HepG2 (cell line): ENCODE results near the gene PRR19. TPM values are rescaled to one million over a fixed set of nuclear protein-coding genes. Genes with fewer than 3 reads are reported as not detected.

Source experiments
- AGO1 ChIP-seq: fragments of 200-400 bp; formaldehyde crosslinking; IDR thresholded peaks from 2 replicates; pipeline ENCODE4 v1.6.1; 2017; ENCODE audit warnings: mild to moderate bottlenecking, low read depth, low read length, moderate library complexity; ENCODE audit not compliant: poor library complexity, severe bottlenecking
- CEBPB ChIP-seq: IDR thresholded peaks from 2 replicates; pipeline ENCODE4 v1.6.1; 2011; ENCODE audit warnings: low read depth, low read length, improper control_type of control experiment, borderline replicate concordance
- FOXK1 ChIP-seq: sonication (generic); formaldehyde crosslinking; IDR thresholded peaks from 2 replicates; pipeline ENCODE4 v1.4.0; 2020; ENCODE audit warnings: low read depth, missing genetic modification reagents, borderline replicate concordance
- GLI4 ChIP-seq: sonication (generic); formaldehyde crosslinking; IDR thresholded peaks from 2 replicates; pipeline ENCODE4 v1.5.1; 2020; ENCODE audit warnings: missing genetic modification reagents, mild to moderate bottlenecking, moderate library complexity, borderline replicate concordance
- HHEX ChIP-seq: IDR thresholded peaks from 2 replicates; pipeline ENCODE4 v1.6.1; 2016; ENCODE audit warnings: control low read depth
- HOXD1 ChIP-seq: sonication (generic); formaldehyde crosslinking; IDR thresholded peaks from 2 replicates; pipeline ENCODE4 v1.5.0; 2020; ENCODE audit warnings: missing genetic modification reagents
- KAT8 ChIP-seq: IDR thresholded peaks from 2 replicates; pipeline ENCODE4 v1.6.1; 2016; ENCODE audit warnings: missing genetic modification reagents, missing compliant biosample characterization
- SOX13 ChIP-seq, 3 experiments: fragments of 450-650 bp in 1 of 3; sonication (generic) in 1 of 3; formaldehyde crosslinking in 1 of 3; IDR thresholded peaks in 2 of 3; conservative IDR thresholded peaks in 1 of 3; 2 replicates each; pipeline versions ENCODE4 v1.5.0 to v1.6.1; 2016 to 2020; ENCODE audit warnings: antibody characterized with exemption in 1 of 3, mild to moderate bottlenecking in 1 of 3, missing compliant biosample characterization in 1 of 3, missing genetic modification reagents in 1 of 3, moderate library complexity in 1 of 3
- SP4 ChIP-seq: sonication (generic); formaldehyde crosslinking; IDR thresholded peaks from 2 replicates; pipeline ENCODE4 v1.8.1; 2023; ENCODE audit warnings: mild to moderate bottlenecking, missing genetic modification reagents
- SP5 ChIP-seq: IDR thresholded peaks from 2 replicates; pipeline ENCODE4 v1.6.1; 2016; ENCODE audit warnings: low read depth, borderline replicate concordance
- SRSF9 ChIP-seq: fragments of 200-400 bp; formaldehyde crosslinking; IDR thresholded peaks from 2 replicates; pipeline ENCODE4 v1.6.1; 2018; ENCODE audit warnings: borderline replicate concordance, mild to moderate bottlenecking, low read depth, low read length; ENCODE audit not compliant: insufficient read depth, poor library complexity, severe bottlenecking
- ZNF274 ChIP-seq: sonication (generic); formaldehyde crosslinking; IDR thresholded peaks from 2 replicates; pipeline ENCODE4 v1.5.1; 2020; ENCODE audit warnings: mild to moderate bottlenecking, missing genetic modification reagents
- ZNF331 ChIP-seq: sonication (generic); formaldehyde crosslinking; IDR thresholded peaks from 2 replicates; pipeline ENCODE4 v1.4.0; 2020; ENCODE audit warnings: missing genetic modification reagents
- ZNF770 ChIP-seq: sonication (generic); formaldehyde crosslinking; IDR thresholded peaks from 2 replicates; pipeline ENCODE4 v1.5.0; 2020; ENCODE audit warnings: mild to moderate bottlenecking, missing genetic modification reagents
- polyA plus RNA-seq, 8 experiments: library from polyadenylated mRNA; depleted of rRNA in 3 of 8; stranded (reverse) in 7 of 8; unstranded in 1 of 8; fragments of >200 nt; fragmentation: Illumina TruSeq in 4 of 8; extraction: Trizol in 4 of 8; gene quantifications; 2 replicates each; pipeline versions ENCODE4 v1.2.1 to v1.2.3, GENCODE V29; 2011 to 2016; ENCODE audit warnings: low read depth in 4 of 8, missing spikeins in 1 of 8, mixed read lengths in 1 of 8; ENCODE audit not compliant: insufficient read depth in 1 of 8
- total RNA-seq, 5 experiments: library from RNA; depleted of rRNA; stranded (reverse); fragments of >200 nt; fragmentation: Illumina TruSeq; extraction: Trizol; gene quantifications; 2 replicates each; pipeline ENCODE4 v1.2.3, GENCODE V29; 2016; ENCODE audit warnings: low read depth in 1 of 5
- TF ChIP-seq, protein P1 (sequence below), 2 experiments: fragments of 450-650 bp in 1 of 2; sonication (generic) in 1 of 2; formaldehyde crosslinking; IDR thresholded peaks; 2 replicates each; pipeline versions ENCODE4 v1.5.0 to v1.8.0; 2020 to 2022; ENCODE audit warnings: mild to moderate bottlenecking in 1 of 2, missing genetic modification reagents in 1 of 2
- TF ChIP-seq, protein P2 (sequence below): IDR thresholded peaks from 2 replicates; pipeline ENCODE4 v1.6.1; 2016; ENCODE audit warnings: low read depth
- TF ChIP-seq, protein P3 (sequence below): sonication (generic); formaldehyde crosslinking; IDR thresholded peaks from 2 replicates; pipeline ENCODE4 v1.9.0; 2021; ENCODE audit warnings: mild to moderate bottlenecking, missing genetic modification reagents

Gene PRR19
- total and polyA plus RNA-seq, 2 of the 13 experiments (the other 11 are each of a cell fraction or from before 2014, with no cell fraction given), result 0.21 to 0.33 TPM

- TF ChIP-seq, protein P1, sequence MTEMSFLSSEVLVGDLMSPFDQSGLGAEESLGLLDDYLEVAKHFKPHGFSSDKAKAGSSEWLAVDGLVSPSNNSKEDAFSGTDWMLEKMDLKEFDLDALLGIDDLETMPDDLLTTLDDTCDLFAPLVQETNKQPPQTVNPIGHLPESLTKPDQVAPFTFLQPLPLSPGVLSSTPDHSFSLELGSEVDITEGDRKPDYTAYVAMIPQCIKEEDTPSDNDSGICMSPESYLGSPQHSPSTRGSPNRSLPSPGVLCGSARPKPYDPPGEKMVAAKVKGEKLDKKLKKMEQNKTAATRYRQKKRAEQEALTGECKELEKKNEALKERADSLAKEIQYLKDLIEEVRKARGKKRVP (CRISPR knock-in tag; IDR thresholded peaks at IDR 0.05), result no peak
- peak; percentile 95 for TF ChIP-seq SP4 (CRISPR knock-in tag)
- TF ChIP-seq SRSF9, result no peak
- no peak for TF ChIP-seq CEBPB
- TF ChIP-seq SOX13 (IDR thresholded peaks at IDR 0.05), result no peak
- TF ChIP-seq SOX13 (CRISPR knock-in tag; conservative IDR thresholded peaks at IDR 0.05 in 1 of 2, IDR thresholded peaks at IDR 0.05 in 1 of 2), result no peak
- no peak for TF ChIP-seq GLI4
- TF ChIP-seq ZNF274, result no peak
- TF ChIP-seq FOXK1 (CRISPR knock-in tag), result peak; percentile 33; the same call in 1 of the 2 replicates
- TF ChIP-seq AGO1, result no peak
- TF ChIP-seq ZNF770, result no peak
- TF ChIP-seq, protein P2, sequence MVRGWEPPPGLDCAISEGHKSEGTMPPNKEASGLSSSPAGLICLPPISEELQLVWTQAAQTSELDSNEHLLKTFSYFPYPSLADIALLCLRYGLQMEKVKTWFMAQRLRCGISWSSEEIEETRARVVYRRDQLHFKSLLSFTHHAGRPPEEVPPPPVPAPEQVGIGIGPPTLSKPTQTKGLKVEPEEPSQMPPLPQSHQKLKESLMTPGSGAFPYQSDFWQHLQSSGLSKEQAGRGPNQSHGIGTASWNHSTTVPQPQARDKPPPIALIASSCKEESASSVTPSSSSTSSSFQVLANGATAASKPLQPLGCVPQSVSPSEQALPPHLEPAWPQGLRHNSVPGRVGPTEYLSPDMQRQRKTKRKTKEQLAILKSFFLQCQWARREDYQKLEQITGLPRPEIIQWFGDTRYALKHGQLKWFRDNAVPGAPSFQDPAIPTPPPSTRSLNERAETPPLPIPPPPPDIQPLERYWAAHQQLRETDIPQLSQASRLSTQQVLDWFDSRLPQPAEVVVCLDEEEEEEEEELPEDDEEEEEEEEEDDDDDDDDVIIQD (CRISPR knock-in tag), result no peak; the same call in 1 of the 2 replicates
- TF ChIP-seq HOXD1 (CRISPR knock-in tag), result no peak
- TF ChIP-seq SP5 (CRISPR knock-in tag), result peak; percentile 15
- peak; percentile 31; the same call in 1 of the 2 replicates for TF ChIP-seq KAT8
- TF ChIP-seq ZNF331 (CRISPR knock-in tag), result no peak; the same call in 1 of the 2 replicates
- TF ChIP-seq, protein P3, sequence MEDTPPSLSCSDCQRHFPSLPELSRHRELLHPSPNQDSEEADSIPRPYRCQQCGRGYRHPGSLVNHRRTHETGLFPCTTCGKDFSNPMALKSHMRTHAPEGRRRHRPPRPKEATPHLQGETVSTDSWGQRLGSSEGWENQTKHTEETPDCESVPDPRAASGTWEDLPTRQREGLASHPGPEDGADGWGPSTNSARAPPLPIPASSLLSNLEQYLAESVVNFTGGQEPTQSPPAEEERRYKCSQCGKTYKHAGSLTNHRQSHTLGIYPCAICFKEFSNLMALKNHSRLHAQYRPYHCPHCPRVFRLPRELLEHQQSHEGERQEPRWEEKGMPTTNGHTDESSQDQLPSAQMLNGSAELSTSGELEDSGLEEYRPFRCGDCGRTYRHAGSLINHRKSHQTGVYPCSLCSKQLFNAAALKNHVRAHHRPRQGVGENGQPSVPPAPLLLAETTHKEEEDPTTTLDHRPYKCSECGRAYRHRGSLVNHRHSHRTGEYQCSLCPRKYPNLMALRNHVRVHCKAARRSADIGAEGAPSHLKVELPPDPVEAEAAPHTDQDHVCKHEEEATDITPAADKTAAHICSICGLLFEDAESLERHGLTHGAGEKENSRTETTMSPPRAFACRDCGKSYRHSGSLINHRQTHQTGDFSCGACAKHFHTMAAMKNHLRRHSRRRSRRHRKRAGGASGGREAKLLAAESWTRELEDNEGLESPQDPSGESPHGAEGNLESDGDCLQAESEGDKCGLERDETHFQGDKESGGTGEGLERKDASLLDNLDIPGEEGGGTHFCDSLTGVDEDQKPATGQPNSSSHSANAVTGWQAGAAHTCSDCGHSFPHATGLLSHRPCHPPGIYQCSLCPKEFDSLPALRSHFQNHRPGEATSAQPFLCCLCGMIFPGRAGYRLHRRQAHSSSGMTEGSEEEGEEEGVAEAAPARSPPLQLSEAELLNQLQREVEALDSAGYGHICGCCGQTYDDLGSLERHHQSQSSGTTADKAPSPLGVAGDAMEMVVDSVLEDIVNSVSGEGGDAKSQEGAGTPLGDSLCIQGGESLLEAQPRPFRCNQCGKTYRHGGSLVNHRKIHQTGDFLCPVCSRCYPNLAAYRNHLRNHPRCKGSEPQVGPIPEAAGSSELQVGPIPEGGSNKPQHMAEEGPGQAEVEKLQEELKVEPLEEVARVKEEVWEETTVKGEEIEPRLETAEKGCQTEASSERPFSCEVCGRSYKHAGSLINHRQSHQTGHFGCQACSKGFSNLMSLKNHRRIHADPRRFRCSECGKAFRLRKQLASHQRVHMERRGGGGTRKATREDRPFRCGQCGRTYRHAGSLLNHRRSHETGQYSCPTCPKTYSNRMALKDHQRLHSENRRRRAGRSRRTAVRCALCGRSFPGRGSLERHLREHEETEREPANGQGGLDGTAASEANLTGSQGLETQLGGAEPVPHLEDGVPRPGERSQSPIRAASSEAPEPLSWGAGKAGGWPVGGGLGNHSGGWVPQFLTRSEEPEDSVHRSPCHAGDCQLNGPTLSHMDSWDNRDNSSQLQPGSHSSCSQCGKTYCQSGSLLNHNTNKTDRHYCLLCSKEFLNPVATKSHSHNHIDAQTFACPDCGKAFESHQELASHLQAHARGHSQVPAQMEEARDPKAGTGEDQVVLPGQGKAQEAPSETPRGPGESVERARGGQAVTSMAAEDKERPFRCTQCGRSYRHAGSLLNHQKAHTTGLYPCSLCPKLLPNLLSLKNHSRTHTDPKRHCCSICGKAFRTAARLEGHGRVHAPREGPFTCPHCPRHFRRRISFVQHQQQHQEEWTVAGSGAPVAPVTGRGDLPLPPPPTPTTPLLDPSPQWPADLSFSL (CRISPR knock-in tag), result no peak
- no peak for TF ChIP-seq HHEX (CRISPR knock-in tag)
Measured at GRCh38 chr19:42268704-42269477, 33.0 kb upstream of the PRR19 start, which contains the start of gene CIC (continued).
